D341Med (cell line): ENCODE results near the gene PPP1R9A.

Experiments
- DNase-seq: peaks from one replicate; pipeline ENCODE4 v3.0.0; 2012; ENCODE audit warnings: low spot score

The PPP1R9A gene

DNA sequence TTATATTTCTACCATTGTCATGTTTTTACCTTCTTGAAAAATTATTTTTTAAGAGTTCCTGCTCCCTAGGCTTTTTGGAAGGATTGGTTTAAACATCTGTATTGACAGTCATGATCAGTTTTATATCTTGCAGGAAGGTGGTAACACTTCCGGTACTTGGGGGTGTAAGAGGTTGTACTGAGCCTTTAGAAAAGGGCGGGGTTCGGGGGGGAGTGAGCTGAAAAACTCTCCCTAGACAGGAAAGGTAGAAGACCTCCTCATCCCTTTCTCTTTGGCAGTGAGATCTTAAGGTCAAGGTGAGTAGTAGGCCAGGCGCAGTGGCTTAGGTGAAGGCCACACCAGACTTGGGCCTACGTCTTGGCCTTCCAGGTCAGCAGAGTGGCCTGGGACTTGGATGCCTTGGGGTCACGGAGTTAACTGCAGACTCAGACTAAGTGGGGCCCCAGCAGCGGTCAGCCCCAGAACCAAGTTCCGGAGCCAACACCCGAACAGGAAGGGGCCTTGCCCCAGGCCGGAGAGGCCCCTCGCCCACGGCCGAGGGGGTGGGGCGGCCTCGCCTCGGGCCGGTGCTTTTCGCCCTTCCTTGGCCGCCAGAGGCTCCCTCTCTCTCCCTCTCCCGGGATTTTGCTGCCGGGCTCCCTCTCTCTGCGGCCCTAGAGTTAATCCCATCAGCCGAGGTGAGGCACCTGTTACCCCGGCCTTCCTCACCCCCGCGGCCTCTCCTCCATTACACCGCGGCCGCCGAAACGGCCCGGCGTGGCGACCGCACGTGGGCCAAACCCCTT is at the start of gene PPP1R9A:
Gene PPP1R9A (plus strand): TSS at position 569 of the 785 bp plus-strand sequence. CDS start 2,520 bp downstream, outside the sequence.
- DNase-seq: peak; percentile 81

DNA sequence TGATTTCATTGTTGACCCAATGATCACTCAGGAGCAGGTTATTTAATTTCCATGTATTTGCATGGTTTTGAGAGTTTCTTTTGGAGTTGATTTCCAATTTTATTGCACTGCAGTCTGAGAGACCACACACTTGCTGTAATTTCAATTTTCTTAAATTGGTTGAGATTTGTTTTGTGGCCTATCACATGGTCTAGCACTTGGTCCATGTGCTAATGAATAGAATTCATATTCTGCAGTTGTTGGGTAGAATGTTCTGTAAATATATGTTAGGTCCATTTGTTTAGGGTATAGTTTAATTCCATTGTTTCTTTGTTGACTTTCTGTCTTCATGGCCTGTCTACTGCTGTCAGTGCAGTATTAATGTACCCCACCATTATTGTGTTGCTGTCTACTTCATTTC is 36.3 kb upstream of the PPP1R9A start:
- DNase-seq: no peak

DNA sequence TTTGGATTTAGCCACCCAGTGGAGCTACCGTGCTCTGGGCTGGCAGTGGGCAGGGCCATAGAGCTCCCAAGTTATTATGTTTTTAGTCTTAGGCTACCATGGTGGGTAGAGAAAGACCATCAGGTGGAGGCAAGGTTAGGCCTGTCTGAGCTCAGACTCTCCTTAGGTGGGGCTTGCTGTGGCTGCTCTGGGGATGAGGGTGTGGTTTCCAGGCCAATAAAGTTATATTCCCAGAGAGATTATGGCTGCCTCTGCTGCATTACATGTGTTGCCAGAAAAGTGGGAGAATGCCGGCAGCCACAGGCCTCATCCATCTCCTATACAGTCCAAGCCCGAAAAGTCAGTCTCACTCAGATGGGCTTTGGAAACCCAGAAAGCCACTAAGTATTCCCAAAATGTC is 34.2 kb upstream of the PPP1R9A start:
- no peak for DNase-seq

DNA sequence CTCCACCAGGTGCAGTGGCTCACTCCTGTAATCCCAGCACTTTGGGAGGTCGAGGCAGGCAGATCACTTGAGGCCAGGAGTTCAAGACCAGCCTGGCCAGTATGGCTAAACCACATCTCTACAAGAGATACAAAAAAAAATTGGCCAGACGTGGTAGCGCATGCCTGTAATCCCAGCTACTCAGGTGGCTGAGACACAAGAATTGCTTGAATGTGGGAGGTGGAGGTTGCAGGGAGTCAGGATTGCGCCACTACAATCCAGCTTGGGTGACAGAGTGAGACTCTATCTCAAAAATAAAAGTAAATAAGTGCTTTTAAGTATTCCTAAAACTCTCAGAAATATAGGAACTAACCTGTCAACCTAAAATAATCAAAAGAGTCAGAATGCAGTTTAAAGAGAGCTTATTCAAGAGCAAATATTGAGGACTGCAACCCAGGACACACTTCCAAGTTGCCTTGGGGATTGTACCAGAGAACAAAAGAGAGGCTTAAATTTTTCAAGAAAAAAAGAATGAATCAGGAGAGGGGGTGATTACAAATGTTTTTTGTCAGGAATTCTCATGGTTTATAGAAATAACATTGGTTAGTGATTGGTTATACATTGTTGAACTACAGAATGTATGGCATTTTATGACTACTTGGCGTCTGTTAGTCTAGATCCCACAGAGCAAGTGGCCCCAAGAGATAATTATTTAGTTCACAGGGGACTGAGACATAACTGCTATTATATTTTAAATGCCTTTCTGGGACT is 33.2 kb upstream of the PPP1R9A start:
- DNase-seq: no peak

DNA sequence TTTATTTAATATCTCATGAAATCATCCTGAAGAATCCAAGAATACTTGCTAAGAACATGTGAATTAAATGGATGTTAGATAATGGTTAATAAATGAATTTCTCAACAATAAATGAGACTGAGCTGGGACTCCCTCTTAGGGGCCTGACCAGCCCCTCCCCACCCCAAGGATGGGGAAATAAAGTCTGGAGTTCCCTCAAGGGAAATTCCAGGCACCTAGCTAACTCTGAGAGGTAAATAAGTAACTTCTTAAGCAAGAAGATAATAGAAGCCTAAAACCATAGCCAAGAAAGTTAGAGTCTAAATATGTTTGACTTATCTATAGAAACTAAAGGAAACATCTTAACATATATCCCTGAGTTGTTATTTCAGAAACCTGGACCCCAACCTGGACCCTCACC is 32.2 kb upstream of the PPP1R9A start:
- no peak for DNase-seq

DNA sequence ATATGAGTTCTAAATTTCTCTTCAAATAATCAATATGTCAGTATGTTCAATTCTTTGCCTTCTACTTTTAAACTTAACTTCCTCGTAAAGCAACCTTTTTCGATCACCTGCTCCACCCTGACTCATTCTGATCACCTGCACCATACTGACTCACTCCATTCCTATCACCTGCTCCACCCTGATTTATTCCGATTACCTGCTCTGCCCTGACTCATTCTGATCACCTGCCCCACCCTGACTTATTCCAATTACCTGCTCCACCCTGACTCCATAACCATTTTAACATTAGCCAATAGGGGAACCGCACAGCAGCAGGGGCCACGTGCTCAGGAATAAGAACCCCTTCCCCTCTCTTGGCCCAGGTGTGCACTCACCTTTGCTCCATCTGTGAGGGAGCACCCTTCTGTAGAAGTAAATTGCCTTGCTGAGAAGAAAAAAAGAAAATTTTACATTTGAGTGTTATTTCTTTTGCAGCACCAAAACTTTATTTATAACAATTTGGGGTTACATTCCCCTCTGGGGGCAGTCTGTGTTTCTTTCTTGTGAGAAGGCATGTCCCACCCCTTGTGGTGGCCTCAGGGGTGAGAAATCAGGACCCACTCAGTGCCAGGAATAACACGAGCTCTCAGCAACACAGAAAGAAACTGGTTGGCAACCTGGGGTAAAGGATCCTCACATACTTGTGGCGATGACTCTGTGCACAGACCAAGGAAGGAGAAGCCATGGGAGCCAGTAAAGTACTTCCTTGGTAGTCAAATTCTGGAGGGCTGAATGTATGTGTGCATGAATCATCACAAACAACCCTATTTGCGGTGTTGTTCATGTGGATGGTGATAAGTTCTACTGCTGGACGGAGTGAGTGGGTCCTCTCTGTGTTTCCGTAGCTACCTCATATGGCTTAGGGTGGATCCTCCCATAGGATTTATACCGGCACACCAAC is 29.4 kb upstream of the PPP1R9A start:
- no peak for DNase-seq

DNA sequence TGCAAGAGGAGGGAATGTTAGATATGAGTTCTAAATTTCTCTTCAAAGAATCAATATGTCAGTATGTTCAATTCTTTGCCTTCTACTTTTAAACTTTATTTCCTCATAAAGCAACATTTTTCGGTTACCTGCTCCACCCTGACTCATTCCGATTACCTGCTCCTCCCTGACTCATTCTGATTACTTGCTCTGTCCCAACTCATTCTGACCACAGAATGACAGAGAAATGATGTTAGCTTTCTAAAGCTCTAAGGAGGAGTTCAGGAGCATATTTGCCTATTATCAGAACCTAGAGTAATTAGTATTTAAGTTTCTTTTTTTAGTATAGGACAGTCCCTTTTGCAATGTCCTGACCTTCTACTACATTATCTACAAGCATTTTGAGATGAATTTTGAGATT is 24.5 kb upstream of the PPP1R9A start:
- no peak for DNase-seq

DNA sequence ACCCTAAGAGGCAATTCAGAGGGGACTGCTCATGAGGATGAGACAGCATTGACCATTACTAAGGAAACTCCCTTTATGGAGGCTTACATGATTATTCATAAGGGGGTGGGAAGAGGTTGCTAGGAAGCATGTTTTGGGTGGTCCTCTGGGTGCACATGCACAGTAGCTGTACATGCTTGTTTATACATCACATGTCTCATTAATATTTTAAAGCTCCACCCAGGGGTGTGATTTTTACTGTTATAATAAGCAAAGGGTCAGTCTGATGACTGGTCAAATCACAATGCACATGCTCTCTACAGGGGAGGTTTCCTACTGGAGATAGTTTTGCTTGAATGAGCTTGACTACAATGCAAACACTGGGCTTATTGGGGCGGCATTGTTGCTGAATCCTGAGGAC is 23.8 kb upstream of the PPP1R9A start:
- DNase-seq: no peak

DNA sequence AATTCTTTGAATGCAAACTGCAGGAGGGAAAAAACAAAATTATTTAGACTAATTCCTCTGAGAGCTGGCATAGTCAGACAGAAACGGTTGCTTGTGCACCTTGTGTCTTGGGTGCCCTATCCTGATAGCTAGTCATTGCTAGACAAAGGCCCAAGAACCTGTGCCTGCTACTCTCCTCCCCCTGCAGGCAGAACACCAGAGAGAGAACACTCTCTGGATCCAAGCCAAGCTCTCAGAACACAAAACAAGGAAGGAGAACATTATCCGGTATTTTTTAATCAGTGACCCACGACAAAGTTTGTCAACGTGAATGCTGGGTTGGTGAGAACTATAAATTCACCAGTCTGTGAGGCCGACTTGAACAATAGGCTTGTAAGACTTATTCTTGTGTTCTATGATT is 18.8 kb upstream of the PPP1R9A start:
- DNase-seq: no peak

DNA sequence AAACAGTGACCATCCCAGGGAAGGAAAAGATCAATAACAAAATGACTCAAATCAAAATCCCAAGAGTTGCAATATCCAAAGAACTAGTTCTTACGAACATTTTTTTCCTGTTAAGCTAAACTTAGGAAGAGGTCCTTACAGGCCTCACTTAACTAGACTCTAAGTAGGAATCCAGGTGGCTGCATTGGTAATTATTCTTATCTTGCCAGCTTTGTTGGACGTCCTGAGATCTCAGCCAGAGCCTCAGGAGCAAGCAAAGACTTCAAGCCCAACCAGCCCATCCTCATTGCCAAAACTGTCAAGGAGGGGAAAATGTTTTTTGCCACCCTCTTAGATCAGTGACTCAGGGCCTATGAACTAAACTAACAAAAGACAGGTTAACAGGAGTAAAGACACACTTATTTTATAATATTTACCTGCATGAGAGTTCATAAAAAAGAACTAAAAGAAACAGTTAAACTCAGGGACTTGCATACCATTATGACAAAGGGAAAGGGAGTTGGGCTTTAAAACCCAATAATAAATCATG is 18.3 kb upstream of the PPP1R9A start:
- no peak for DNase-seq

DNA sequence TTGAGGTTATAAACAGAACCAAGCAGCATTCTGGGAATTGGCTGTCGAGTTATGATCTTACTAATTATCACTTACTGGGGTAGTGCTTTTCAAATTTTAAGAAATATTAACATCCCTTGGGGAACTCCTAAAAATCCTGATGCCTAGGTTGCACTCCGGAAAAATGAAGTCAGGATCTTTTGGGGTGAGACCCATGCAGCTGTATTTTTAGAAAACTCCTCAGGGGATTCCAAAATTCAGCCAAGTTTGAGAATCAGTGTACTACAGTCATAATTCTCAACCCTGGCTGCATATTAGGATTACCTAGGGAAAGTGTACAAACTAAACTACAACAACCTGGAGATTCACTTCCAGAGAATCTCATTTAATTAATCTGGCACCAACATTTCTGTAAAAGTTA is 17.2 kb upstream of the PPP1R9A start:
- DNase-seq: no peak

DNA sequence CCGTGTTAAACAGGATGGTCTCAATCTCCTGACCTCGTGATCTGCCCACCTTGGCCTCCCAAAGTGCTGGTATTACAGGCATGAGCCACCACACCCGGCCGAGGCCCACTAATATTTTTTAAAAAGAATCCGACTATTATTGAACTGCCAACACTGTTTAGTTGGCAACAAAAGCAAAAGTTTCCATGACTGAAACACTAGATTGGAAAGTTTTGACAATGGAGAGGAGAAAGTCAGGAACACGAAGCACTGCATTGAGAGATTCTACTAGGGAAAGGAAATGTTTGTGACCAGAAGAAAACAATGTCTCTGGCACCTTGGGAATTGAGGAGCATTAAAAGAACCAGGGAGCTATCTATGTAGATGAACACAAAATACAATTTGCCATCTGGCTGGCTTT is 13.7 kb upstream of the PPP1R9A start:
- no peak for DNase-seq

DNA sequence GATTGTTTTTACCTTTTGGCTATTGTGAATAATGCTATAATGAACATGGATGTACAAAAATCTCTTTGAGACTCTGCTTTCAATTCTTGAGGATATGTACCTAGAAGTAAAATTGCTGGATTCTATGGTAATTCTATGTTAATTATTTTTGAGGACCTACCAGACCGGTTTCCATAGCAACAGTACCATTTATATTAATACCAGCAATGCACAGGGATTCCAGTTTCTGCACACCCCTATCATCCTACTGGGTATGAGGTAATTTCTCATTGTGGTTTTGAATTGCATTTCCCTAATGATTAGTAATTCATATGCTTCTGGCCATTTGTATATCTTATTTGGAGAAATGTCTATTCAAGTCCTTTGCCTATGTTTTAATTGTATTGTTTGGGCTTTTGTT is 9.9 kb upstream of the PPP1R9A start:
- DNase-seq: no peak

DNA sequence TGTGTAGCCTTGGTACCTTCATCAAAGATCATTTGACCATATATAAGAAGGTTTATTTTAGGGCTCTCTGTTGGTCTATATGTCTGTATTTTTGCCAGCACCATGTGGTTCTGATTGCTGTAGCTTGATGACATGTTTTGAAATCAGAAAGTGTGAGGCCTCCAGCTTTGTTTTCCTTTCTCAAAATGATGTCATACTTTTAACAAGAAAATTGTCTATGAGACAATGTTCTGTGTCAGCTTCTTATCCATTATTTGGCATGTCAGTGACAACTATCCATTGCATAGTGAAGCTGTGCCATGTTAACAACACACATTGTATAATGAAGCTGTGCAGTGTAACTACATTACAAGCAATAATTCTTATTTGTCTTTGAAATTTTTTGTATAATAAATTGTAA is 9.1 kb upstream of the PPP1R9A start:
- no peak for DNase-seq

DNA sequence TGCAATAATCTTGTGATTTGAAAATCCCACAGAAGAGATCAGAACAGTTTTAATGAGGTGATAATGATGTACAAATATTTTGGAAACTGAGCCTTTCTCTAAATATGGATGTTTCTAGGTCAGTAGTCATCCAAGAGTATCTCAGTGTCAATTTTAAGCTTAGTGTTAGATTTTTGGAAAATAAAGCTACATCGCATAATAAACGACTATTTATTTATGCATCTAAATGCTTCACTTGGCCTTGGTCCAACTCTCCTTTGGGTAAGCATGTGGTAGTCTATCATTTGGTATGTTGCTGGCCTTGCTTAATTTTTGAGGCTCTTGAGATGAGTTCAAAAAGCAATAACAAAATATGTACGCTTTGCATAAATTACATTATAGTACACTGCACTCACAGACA is 5.4 kb upstream of the PPP1R9A start:
- DNase-seq: no peak

DNA sequence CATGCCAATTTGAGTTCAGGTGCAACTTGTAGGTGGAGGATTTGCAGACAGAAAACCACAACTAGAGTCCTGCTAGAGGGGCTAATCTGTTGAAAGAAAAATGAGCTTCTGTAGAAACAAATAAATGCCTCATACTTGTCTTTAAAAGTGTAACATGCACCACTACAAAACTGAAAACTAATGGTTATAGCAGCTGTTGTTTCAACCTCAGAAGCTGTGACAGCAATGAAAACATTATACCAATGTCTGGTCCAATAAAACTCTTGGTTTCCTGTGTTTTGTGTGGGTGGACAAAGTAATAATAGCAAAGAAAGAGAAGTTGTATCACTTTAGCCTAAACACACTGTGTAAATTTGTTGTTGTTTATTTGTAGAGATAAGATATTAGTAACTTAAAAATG is 3.4 kb upstream of the PPP1R9A start:
- DNase-seq: no peak

DNA sequence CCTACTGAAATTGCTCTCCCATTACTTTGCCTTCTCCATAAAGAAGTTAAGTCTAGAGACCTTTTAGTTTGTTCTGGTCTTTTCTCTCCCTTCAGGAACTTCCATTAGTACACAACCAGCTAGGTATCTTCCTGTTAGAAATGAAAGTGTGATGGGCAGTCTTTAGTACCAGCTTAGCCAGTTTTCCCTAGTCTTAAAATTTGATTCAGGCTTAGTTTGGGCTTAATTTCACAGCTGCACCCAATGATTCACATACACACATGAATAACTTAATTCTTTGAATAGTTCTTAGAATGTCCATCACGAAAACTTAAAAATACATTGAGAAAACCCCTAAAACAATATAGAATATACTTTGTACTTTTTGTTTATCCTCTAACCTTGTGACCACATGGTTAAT is 2.4 kb upstream of the PPP1R9A start:
- DNase-seq: no peak

DNA sequence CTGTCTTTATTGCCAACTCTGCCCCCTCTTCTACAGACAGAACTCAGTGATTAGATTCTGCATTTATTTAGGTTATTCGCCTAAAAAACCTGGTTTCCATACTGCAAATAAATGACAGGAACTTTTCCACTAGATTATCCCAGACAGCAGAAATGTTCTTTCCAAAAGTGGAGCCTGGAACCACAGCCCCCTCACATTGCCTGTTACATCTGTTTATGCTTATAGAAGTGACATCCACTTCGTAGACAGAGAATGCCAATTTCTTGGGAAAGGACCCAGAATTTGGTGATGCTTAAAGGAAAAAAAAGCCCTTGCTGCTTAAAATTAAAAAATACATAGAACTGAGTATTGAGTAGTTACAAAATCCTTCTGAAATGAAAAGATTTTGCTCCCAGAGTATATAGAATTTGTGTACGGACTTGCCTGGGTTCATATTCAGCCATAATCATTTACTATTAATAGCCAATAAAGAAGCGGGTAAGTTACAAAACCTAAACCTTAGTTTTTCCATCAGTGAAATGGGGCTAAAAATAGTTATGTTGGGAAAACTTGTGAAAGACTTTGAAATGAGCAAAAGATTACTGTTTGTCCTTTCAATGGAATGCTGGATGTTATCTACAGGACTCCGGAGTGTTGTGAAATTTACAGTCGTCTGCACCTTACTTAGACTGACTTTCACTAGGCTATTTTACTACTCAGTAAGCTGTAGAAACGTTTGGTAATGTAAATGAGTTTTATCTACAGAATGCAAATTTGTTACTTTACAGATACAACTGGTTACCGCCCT is 1.1 kb upstream of the PPP1R9A start:
- no peak for DNase-seq

DNA sequence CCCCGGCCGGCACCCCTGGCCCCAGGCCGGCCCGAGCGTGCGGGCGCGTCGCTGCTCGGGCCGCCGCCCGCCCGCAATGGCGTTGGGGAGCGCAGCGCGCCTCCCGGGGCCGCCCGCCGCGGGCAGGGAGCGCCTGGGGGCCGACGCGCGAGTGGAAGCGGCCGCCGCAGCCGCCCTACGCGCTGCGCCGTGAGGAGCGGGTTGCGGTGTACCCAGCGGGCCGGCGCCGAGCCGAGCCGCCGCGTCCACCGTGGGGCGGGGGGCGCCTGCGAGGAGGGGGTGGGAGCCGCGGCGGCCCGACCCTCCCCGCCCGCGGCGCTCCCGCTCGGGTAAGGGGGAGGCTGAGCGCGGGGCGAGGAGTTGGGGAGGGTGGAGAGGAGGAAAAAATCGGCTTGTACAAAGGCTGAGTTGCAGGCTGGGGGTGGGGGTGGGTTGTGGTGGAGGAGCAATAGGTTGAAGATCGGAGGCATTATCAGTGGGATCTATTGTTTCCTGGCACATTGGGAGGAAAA is 473 bp downstream of the PPP1R9A start:
- DNase-seq: peak; percentile 83

DNA sequence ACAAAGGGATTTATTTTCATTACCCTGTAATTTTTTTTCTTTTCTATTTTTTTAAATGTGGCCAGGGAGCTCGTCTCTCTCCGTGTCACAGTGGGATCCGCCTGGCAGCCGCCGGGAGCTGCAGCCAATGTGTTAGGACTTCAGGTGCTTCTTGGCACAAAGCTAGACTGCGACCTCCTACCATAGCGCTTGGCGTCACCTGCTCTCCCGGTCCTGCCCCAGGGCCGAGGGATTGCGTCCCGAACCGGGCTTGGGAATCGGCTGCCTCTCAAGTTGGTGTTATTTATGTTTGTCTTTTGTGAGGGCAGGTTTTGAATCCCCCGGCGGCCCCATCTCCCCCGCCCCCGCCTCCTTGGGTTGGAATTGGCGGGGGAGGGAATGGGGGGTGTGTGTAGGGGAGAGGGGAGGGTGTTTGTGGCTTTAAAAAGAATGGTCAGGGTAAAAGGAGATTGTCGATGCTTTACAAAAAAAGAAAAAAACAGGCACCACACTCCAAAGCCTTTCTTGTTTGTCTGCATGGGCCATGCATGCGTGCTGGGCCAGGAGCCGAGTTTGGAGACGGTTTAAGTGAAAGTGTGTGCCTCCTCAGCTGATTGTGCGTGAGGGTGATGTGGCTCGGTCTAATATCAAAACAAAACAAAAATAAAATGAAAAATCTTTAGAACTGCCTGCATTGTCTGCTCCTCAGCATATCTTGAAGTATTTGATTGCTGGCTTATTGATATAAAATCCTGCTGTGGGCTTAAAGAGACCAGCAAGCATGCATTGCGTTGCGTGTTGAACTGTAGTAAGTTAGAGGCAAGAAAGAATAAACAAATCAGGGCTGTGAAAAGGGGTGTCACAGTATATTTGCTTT is 1.2 kb downstream of the PPP1R9A start:
- peak; percentile 65 for DNase-seq

DNA sequence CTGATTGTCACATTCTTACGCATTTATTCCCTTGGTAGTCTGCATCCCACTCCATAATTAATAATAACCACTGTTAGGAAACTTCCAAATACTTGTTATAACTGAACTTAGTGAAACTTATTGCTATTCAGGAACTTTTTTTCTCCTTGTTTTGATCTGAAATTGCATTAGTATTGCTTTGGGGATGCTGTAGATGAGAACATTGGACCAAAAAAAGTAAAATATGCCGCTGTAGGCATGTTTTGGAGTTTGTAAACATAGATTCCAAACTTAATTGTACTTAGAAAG is 1.7 kb downstream of the PPP1R9A start:
- no peak for DNase-seq
